Suprapubic skin (tissue), 3 donors: Measurements from ENCODE around the gene ADRA2C.

Source experiments
- POLR2A ChIP-seq, 2 donors: fragments of 450-650 bp; IDR thresholded peaks; one replicate each; pipeline ENCODE4 v1.6.1; 2017; ENCODE audit warnings: antibody characterized with exemption in 2 of 2, mild to moderate bottlenecking in 2 of 2, moderate library complexity in 2 of 2
- TF ChIP-seq, protein P1 (sequence below), 2 donors: fragments of 200-600 bp in 1 of 2; fragments of 450-650 bp in 1 of 2; sonication (generic) in 1 of 2; IDR thresholded peaks; one replicate each; pipeline ENCODE4 v1.5.1; 2016 to 2019; ENCODE audit warnings: antibody characterized with exemption in 2 of 2, mild to moderate bottlenecking in 1 of 2, moderate library complexity in 1 of 2

GRCh38 chr4:3784454-3785291 lies 18.5 kb downstream of the ADRA2C start:
- TF ChIP-seq, protein P1, sequence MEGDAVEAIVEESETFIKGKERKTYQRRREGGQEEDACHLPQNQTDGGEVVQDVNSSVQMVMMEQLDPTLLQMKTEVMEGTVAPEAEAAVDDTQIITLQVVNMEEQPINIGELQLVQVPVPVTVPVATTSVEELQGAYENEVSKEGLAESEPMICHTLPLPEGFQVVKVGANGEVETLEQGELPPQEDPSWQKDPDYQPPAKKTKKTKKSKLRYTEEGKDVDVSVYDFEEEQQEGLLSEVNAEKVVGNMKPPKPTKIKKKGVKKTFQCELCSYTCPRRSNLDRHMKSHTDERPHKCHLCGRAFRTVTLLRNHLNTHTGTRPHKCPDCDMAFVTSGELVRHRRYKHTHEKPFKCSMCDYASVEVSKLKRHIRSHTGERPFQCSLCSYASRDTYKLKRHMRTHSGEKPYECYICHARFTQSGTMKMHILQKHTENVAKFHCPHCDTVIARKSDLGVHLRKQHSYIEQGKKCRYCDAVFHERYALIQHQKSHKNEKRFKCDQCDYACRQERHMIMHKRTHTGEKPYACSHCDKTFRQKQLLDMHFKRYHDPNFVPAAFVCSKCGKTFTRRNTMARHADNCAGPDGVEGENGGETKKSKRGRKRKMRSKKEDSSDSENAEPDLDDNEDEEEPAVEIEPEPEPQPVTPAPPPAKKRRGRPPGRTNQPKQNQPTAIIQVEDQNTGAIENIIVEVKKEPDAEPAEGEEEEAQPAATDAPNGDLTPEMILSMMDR (IDR thresholded peaks at IDR 0.05) = no peak
- no peak for TF ChIP-seq POLR2A (IDR thresholded peaks at IDR 0.05)
